GM12875 (cell line): ENCODE data around the gene BCAS3.

Experiments used
- H3K4me3 ChIP-seq: one replicate; pipeline ENCODE4 v1.5.1; 2011; ENCODE audit warnings: low read depth, low read length, control low read depth
- TF ChIP-seq, protein P1 (sequence below): IDR thresholded peaks from 2 replicates; pipeline ENCODE4 v1.5.1; 2011; ENCODE audit warnings: low read depth, mild to moderate bottlenecking, control low read depth, inconsistent platforms, low read length, moderate library complexity, borderline replicate concordance; ENCODE audit not compliant: insufficient read depth

The BCAS3 gene

DNA sequence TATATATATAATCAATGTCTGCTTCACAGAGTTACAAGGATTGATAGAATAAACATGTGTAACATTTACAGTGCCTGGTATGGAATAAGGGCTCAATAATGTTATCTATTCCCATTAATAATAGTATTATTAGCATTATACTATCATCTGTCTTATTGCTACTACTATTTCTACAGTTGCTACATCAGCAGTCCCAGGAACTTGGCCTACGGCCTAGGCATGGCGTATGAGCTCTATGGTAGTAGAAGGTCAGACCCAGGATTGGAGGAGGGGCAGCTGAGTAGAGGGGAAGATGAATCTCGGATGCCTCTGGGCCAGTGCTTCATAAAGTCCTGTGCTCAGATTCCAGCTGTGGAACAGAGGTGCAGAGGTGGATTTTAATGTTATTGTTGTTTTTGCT lies 575.7 kb downstream of the BCAS3 start:
- TF ChIP-seq, protein P1, sequence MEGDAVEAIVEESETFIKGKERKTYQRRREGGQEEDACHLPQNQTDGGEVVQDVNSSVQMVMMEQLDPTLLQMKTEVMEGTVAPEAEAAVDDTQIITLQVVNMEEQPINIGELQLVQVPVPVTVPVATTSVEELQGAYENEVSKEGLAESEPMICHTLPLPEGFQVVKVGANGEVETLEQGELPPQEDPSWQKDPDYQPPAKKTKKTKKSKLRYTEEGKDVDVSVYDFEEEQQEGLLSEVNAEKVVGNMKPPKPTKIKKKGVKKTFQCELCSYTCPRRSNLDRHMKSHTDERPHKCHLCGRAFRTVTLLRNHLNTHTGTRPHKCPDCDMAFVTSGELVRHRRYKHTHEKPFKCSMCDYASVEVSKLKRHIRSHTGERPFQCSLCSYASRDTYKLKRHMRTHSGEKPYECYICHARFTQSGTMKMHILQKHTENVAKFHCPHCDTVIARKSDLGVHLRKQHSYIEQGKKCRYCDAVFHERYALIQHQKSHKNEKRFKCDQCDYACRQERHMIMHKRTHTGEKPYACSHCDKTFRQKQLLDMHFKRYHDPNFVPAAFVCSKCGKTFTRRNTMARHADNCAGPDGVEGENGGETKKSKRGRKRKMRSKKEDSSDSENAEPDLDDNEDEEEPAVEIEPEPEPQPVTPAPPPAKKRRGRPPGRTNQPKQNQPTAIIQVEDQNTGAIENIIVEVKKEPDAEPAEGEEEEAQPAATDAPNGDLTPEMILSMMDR: no peak
- no peak overlapping the region for H3K4me3 ChIP-seq

DNA sequence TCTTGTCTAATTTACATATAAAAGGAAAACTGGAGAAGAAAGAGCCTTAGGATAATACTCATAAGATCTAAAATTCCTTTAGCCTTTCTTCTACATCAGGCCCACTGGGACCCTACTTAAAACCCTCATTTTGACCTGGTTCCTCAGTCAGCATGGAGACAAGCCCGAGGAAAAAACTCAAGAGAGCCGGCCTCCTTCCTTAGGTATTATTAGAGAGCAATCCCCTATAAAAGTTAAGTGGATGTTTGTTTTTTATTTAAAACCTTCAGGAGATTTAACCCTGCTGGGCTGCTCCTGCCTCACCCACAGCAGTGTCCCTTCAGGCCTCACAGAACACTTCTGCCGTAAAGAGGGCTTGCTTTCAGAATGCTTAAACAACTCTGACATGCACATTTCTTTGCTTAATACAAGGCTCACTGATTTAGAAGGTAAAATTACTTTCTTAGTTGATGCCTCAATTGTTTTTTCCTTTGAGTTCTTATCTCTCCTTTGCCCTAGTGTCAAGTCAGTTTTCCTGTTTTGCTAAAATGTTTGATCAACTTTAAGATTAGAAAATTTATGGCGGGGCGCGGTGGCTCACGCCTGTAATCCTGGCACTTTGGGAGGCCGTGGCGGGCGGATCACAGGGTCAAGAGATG lies 576.4 kb downstream of the BCAS3 start:
- H3K4me3 ChIP-seq: no peak overlapping the region
- TF ChIP-seq, protein P1: no peak

DNA sequence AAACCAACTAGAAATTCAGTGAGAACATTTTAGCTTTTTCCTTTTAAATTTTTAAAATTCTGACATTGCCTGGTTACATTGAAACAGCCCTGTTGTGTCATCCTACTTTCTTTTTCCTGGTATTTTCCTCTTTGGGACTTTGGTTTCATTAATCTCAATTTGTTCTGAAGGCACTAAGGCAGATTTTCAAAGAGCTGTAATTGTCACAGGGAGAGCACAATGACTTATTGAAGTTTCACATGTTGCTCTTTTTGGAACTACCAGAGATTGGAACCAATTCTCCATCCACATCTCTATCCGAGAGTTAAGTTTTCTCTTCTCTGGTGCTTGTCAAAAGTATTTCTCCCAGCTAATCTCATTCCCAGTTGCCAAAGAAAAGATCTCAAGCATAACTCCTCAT lies 577.3 kb downstream of the BCAS3 start:
- TF ChIP-seq, protein P1: no peak
- H3K4me3 ChIP-seq: no peak overlapping the region

DNA sequence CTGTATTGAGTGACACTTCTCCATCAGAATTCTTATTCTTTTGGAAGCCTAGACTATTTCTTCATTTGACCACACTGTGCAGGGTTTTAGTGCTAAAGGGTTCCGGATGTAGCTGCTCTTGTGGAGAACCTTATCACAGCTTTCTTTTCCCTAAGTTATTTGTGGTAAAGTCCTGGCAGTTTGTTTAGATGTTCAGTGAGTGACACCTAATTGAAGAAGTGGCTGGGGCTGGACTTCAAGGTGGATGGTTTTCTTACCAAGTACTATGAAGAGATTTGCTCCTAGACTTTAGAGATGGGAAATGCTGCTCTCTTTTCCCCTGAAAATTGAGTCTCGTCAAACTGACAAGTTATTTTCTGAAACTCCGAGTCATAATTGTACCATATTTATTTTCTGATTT lies 578.0 kb downstream of the BCAS3 start:
- TF ChIP-seq, protein P1: no peak
- H3K4me3 ChIP-seq: no peak overlapping the region

DNA sequence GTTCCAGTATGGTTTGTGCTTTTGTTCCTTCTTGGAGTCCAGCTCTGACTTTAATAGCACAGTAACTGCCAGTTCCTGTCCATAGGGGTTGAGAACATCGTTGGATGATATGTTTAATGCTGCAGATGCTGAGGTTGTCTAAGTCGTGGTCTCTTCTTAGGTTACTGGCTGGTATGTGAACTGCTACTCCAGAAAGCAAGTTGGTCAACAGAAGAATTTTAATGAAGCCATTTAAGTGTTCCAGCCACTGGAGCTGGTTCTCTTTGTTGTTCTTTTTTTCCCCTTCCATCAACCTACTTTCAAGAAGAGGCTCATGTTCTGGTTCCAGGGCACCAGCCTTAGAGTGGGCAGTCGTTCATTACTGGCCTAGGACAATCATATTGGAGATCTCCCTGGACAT lies 581.7 kb downstream of the BCAS3 start:
- TF ChIP-seq, protein P1: no peak
- no peak overlapping the region for H3K4me3 ChIP-seq

DNA sequence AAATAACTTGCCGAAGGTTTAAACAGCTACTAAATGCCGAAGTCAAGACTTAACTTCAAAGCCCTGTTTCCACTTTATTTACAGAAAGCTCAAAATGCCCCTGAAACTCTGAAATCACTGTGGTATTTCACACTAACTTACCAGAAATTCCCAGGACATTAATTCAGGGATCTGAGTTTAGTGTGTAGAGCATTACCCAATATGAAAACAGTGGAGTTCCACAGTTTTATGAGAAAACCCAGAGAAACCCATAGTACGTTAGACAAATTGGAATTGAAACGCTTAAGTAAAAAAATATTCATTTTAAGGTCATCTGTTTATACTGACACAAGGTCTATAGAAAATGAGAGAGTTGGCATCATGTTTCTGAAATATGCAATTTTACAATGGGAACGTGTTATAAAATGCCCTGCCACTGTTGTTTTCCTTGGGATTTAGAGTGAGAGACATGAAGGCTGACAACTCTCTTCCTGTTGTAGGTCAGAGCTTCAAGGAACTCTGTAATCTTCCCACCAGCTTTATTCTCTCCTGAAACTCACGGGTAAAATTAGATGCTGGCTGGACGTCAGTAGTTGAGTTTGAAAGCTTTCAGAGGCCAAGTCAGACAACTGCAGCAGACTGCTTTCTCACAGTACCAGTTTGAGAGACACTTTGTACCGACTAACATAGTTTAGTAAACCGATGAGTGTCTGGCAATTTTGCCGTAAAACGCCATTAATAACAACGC lies 582.6 kb downstream of the BCAS3 start:
- H3K4me3 ChIP-seq: no peak overlapping the region
- TF ChIP-seq, protein P1: no peak
